Smooth muscle cell (in vitro differentiated cells): ENCODE data around the gene TRPV3. TPM values are rescaled to one million over a fixed set of nuclear protein-coding genes. Genes with fewer than 3 reads are reported as not detected.
"Not testable (repeated sequence)": the region's sequence is repeated elsewhere in the genome, so short reads cannot be mapped to it uniquely, and the experiment has no call there.

Experiments
- DNase-seq: peaks from one replicate; lab custom pipeline; 2025; ENCODE audit not compliant: unreplicated experiment; lab: John Stamatoyannopoulos, UW
- H2AFZ ChIP-seq: fragments of 200-600 bp; sonication (generic); 2 replicates; pipeline ENCODE4 v1.6.0; 2016; ENCODE audit warnings: antibody characterized with exemption, low read depth, mild to moderate bottlenecking
- H3F3A ChIP-seq: fragments of 200-600 bp; sonication (generic); 2 replicates; pipeline ENCODE4 v1.6.0; 2017; ENCODE audit warnings: antibody characterized with exemption, low read depth
- H3K27ac ChIP-seq: fragments of 200-600 bp; sonication (generic); 2 replicates; pipeline ENCODE4 v1.5.1; 2016; ENCODE audit warnings: low read depth, mild to moderate bottlenecking
- H3K27me3 ChIP-seq: fragments of 200-600 bp; sonication (generic); 2 replicates; pipeline ENCODE4 v1.6.1; 2016; ENCODE audit warnings: low read depth, mild to moderate bottlenecking
- H3K36me3 ChIP-seq: fragments of 200-600 bp; sonication (generic); 2 replicates; pipeline ENCODE4 v1.5.1; 2016; ENCODE audit warnings: low read depth
- H3K4me1 ChIP-seq: fragments of 200-600 bp; sonication (generic); 2 replicates; pipeline ENCODE4 v1.5.1; 2016; ENCODE audit warnings: low read depth
- H3K4me2 ChIP-seq: fragments of 200-600 bp; sonication (generic); 2 replicates; pipeline ENCODE4 v1.6.0; 2016; ENCODE audit warnings: mild to moderate bottlenecking
- H3K4me3 ChIP-seq: fragments of 200-600 bp; sonication (generic); 2 replicates; pipeline ENCODE4 v1.5.1; 2016; ENCODE audit warnings: mild to moderate bottlenecking
- H3K79me2 ChIP-seq: fragments of 200-600 bp; sonication (generic); 2 replicates; pipeline ENCODE4 v1.6.0; 2016; ENCODE audit warnings: low read depth, mild to moderate bottlenecking
- H3K9ac ChIP-seq: fragments of 200-600 bp; sonication (generic); 2 replicates; pipeline ENCODE4 v1.6.0; 2016; ENCODE audit warnings: low read depth
- H3K9me3 ChIP-seq: fragments of 200-600 bp; sonication (generic); replicated peaks from 2 replicates; pipeline ENCODE4 v1.5.1; 2016; ENCODE audit warnings: low read depth
- H4K20me1 ChIP-seq: fragments of 200-600 bp; sonication (generic); 2 replicates; pipeline ENCODE4 v1.6.0; 2016; ENCODE audit warnings: low read depth
- CTCF ChIP-seq: fragments of 200-600 bp; sonication (generic); IDR thresholded peaks from 2 replicates; pipeline ENCODE4 v1.5.1; 2017; ENCODE audit warnings: borderline replicate concordance, mild to moderate bottlenecking, antibody characterized with exemption; ENCODE audit not compliant: insufficient read depth, poor library complexity, severe bottlenecking
- WGBS: methylation state at CpG from one replicate; pipeline ENCODE4 v1.1.7; 2016; ENCODE audit warnings: low lambda C conversion rate; 5-methylcytosine and 5-hydroxymethylcytosine counted together
- polyA plus RNA-seq: library from polyadenylated mRNA; unstranded; fragments of >200 nt; fragmentation: Nextera tagmentation; extraction: Ambion mirVana; gene quantifications from 2 replicates; pipeline ENCODE4 v1.2.1, GENCODE V29; 2016
- total RNA-seq: library from RNA; depleted of rRNA; stranded (reverse); fragments of >200 nt; gene quantifications from 2 replicates; pipeline ENCODE4 v1.2.3, GENCODE V29; 2014

TRPV3 gene
- total and polyA plus RNA-seq, 2 experiments from 2014 or later: 0.53 to 6.4 TPM

- 97% methylated on average over 35 of the region's 38 CpGs for WGBS
- H3K4me2 ChIP-seq: no peak within 1 kb of the TSS
- no peaks in the 10 kb centered on the region for H3K4me1 ChIP-seq
- H2AFZ ChIP-seq: no peak within 1 kb of the TSS
- no peaks in the 10 kb centered on the region for H3K27me3 ChIP-seq
- H3K4me3 ChIP-seq: no peak within 1 kb of the TSS
- no peak within 1 kb of the TSS for H3K27ac ChIP-seq
- no peaks in the 10 kb centered on the region for H3K9me3 ChIP-seq
- no peaks in the 10 kb centered on the region for H3K36me3 ChIP-seq
- no peaks in the 10 kb centered on the region for H3F3A ChIP-seq
- H3K79me2 ChIP-seq: no peaks in the 10 kb centered on the region
- DNase-seq: no peak
- no peak for TF ChIP-seq CTCF
- no peak within 1 kb of the TSS for H3K9ac ChIP-seq
- H4K20me1 ChIP-seq: no peaks in the 10 kb centered on the region
These were observed 86.0 kb downstream of the TRPV3 start, which contains the start of gene SPATA22 for GRCh38 chr17:3471599-3471998. SPATA22 (minus strand) TSS chr17:3471819; CDS start chr17:3469325, 2,494 bp downstream.

- Histone ChIP-seq H3F3A (no peaks in the 10 kb centered on the region), H3K27ac (no peak overlapping the region), H3K36me3 (no peaks in the 10 kb centered on the region), H4K20me1 (no peaks in the 10 kb centered on the region), H3K4me1 (no peaks in the 10 kb centered on the region), H3K4me3 (no peak overlapping the region), H3K4me2 (no peak overlapping the region), H3K27me3 (no peaks in the 10 kb centered on the region), H3K9ac (no peak overlapping the region), H3K79me2 (no peaks in the 10 kb centered on the region), H3K9me3 (no peaks in the 10 kb centered on the region), H2AFZ (no peak overlapping the region)
- no peak for DNase-seq
- TF ChIP-seq CTCF: no peak
- 79% methylated on average over 5 of the region's 5 CpGs for WGBS
These were observed 88.1 kb downstream of the TRPV3 start for GRCh38 chr17:3469529-3469928.

- not testable (repeated sequence) for H3F3A ChIP-seq, H3K9me3 ChIP-seq, DNase-seq, H2AFZ ChIP-seq, H3K79me2 ChIP-seq, H4K20me1 ChIP-seq, H3K4me3 ChIP-seq, H3K9ac ChIP-seq, H3K4me2 ChIP-seq, H3K27me3 ChIP-seq, H3K36me3 ChIP-seq, H3K27ac ChIP-seq, H3K4me1 ChIP-seq
- WGBS: 73% methylated on average over 1 of the region's 1 CpG
These were observed 91.3 kb downstream of the TRPV3 start for GRCh38 chr17:3466355-3466754.

Other genes with a start within 250 kb of the TRPV3 start
- gene OR3A2, start 171.5 kb downstream of the TRPV3 start, total RNA-seq: not detected in 2 replicates
- not detected in 2 replicates for gene OR3A2, start 171.5 kb downstream of the TRPV3 start, polyA plus RNA-seq
- gene OR1E1, start 159.4 kb downstream of the TRPV3 start, total RNA-seq: not detected in 2 replicates
- not detected in 2 replicates for gene OR1E1, start 159.4 kb downstream of the TRPV3 start, polyA plus RNA-seq
- not detected in 2 replicates for gene OR3A3, start 146.4 kb downstream of the TRPV3 start, total RNA-seq
- gene OR3A3, start 146.4 kb downstream of the TRPV3 start, polyA plus RNA-seq: not detected in 2 replicates
- gene OR1E2, start 124.0 kb downstream of the TRPV3 start, total RNA-seq: not detected in 2 replicates
- gene OR1E2, start 124.0 kb downstream of the TRPV3 start, polyA plus RNA-seq: not detected in 2 replicates
- gene SPATA22, start 86.0 kb downstream of the TRPV3 start, total RNA-seq: not detected in 2 replicates
- not detected in 2 replicates for gene SPATA22, start 86.0 kb downstream of the TRPV3 start, polyA plus RNA-seq
- not detected in 2 replicates for gene ASPA, start 81.8 kb downstream of the TRPV3 start, total RNA-seq
- gene ASPA, start 81.8 kb downstream of the TRPV3 start, polyA plus RNA-seq: not detected in 2 replicates
- 0.99 and 2.2 TPM in 2 replicates for gene TRPV1, start 51.6 kb upstream of the TRPV3 start, total RNA-seq
- gene TRPV1, start 51.6 kb upstream of the TRPV3 start, polyA plus RNA-seq: 0.90 and 2.8 TPM in 2 replicates
- 9.0 and 9.5 TPM in 2 replicates for gene SHPK, start 78.4 kb upstream of the TRPV3 start, total RNA-seq
- gene SHPK, start 78.4 kb upstream of the TRPV3 start, polyA plus RNA-seq: 5.3 and 8.2 TPM in 2 replicates
- gene CTNS, start 78.9 kb upstream of the TRPV3 start, total RNA-seq: 20.6 and 24.9 TPM in 2 replicates
- 13.7 and 15.8 TPM in 2 replicates for gene CTNS, start 78.9 kb upstream of the TRPV3 start, polyA plus RNA-seq
- gene TAX1BP3, start 110.8 kb upstream of the TRPV3 start, total RNA-seq: 115 and 127 TPM in 2 replicates
- 248 and 295 TPM in 2 replicates for gene TAX1BP3, start 110.8 kb upstream of the TRPV3 start, polyA plus RNA-seq
- gene EMC6, start 111.0 kb upstream of the TRPV3 start, total RNA-seq: 59.7 and 64.1 TPM in 2 replicates
- 123 and 143 TPM in 2 replicates for gene EMC6, start 111.0 kb upstream of the TRPV3 start, polyA plus RNA-seq
- gene P2RX5, start 138.3 kb upstream of the TRPV3 start, total RNA-seq: 0.72 TPM in 1 of 2 replicates, not detected in the other
- gene P2RX5, start 138.3 kb upstream of the TRPV3 start, polyA plus RNA-seq: 0.59 TPM in 1 of 2 replicates, not detected in the other
- 2.6 and 2.7 TPM in 2 replicates for gene HASPIN, start 166.1 kb upstream of the TRPV3 start, total RNA-seq
- gene HASPIN, start 166.1 kb upstream of the TRPV3 start, polyA plus RNA-seq: 1.2 and 2.0 TPM in 2 replicates
- 43.8 and 51.2 TPM in 2 replicates for gene ITGAE, start 243.4 kb upstream of the TRPV3 start, total RNA-seq
- 61.4 and 66.7 TPM in 2 replicates for gene ITGAE, start 243.4 kb upstream of the TRPV3 start, polyA plus RNA-seq